NCI-H510A (cell line): ENCODE results near the gene COL4A2.
"Not testable (repeated sequence)": the region's sequence is repeated elsewhere in the genome, so short reads cannot be mapped to it uniquely, and the experiment has no call there.

Experiments
- DNase-seq: peaks from one replicate; lab custom pipeline; 2025; lab: John Stamatoyannopoulos, UW

COL4A2 gene

GRCh38 chr13:110475550-110476219 is 168.6 kb downstream of the COL4A2 start:
- DNase-seq: no peak

GRCh38 chr13:110476220-110476617 is 169.1 kb downstream of the COL4A2 start:
- no peak for DNase-seq

GRCh38 chr13:110477706-110478245 is 170.7 kb downstream of the COL4A2 start:
- DNase-seq: no peak

- no peak for DNase-seq
Observed at GRCh38 chr13:110478405-110479214, 171.5 kb downstream of the COL4A2 start.

- no peak for DNase-seq
Observed at GRCh38 chr13:110479215-110479545, 172.1 kb downstream of the COL4A2 start.

GRCh38 chr13:110479648-110480047 is 172.6 kb downstream of the COL4A2 start:
- no peak for DNase-seq

- DNase-seq: no peak
Observed at GRCh38 chr13:110480161-110480560, 173.1 kb downstream of the COL4A2 start.

- DNase-seq: no peak
Observed at GRCh38 chr13:110483386-110483968, 176.4 kb downstream of the COL4A2 start.

GRCh38 chr13:110484290-110485048 is 177.4 kb downstream of the COL4A2 start:
- no peak for DNase-seq

GRCh38 chr13:110485604-110486003 is 178.5 kb downstream of the COL4A2 start:
- no peak for DNase-seq

- DNase-seq: no peak
Observed at GRCh38 chr13:110486061-110486715, 179.1 kb downstream of the COL4A2 start.

GRCh38 chr13:110486880-110487279 is 179.8 kb downstream of the COL4A2 start:
- DNase-seq: not testable (repeated sequence)

GRCh38 chr13:110490009-110490770 is 183.1 kb downstream of the COL4A2 start:
- no peak for DNase-seq

- no peak for DNase-seq
Observed at GRCh38 chr13:110491869-110492678, 185.0 kb downstream of the COL4A2 start.

- no peak for DNase-seq
Observed at GRCh38 chr13:110492679-110493593, 185.9 kb downstream of the COL4A2 start.

- DNase-seq: no peak
Observed at GRCh38 chr13:110493613-110494012, 186.5 kb downstream of the COL4A2 start.

GRCh38 chr13:110495376-110495775 is 188.3 kb downstream of the COL4A2 start:
- no peak for DNase-seq

GRCh38 chr13:110495881-110496280 is 188.8 kb downstream of the COL4A2 start:
- DNase-seq: no peak

- DNase-seq: no peak
Observed at GRCh38 chr13:110496281-110496680, 189.2 kb downstream of the COL4A2 start.
